ENCODE data around the gene ZIK1. TPM values are rescaled to one million over a fixed set of nuclear protein-coding genes. Genes with fewer than 3 reads are reported as not detected.

ZIK1 gene
- total RNA-seq, 1 donor from 2014 or later, result 9.3 TPM

DNA sequence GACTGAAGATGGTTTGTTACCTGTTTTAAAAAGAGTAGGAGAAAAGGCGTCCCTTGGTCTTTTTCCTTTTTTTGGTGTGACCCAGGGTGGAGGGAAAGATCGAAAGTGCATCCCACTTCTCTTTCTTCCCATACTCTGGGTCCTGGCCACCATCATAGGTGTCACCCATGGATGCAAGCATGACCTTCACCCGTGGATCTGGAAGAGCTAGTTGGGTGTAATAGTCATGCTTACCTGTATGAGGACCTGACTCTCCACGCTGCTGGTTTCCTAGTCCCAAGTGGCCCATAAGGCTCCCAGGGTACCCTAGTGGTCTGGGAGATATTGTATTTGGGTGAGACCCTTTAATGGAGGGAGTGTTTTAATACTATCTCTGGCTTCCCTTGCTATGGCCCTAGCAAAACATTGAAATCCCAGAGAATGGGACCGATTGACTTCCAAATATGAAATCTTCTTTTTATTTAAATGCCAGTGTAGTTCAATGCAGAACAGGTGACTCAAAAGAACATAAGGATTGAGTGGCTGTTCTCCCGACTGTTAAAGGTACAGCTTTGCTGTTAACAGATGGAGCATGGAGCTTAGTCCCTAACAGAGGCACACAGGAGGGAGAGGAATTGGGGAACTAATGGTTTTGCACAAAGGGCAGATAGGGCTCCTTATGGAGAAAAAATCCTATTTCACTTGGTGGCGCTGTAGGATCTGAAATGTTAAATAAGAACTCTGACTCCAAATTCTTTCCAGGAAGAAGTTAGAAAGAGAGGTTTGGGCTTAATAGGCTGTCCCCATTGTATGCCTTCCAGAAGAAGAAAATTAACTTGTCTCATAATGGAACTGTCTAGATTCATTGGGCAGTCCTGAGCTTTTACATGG lies 17.3 kb upstream of the ZIK1 start:
- TF ChIP-seq, protein P1, sequence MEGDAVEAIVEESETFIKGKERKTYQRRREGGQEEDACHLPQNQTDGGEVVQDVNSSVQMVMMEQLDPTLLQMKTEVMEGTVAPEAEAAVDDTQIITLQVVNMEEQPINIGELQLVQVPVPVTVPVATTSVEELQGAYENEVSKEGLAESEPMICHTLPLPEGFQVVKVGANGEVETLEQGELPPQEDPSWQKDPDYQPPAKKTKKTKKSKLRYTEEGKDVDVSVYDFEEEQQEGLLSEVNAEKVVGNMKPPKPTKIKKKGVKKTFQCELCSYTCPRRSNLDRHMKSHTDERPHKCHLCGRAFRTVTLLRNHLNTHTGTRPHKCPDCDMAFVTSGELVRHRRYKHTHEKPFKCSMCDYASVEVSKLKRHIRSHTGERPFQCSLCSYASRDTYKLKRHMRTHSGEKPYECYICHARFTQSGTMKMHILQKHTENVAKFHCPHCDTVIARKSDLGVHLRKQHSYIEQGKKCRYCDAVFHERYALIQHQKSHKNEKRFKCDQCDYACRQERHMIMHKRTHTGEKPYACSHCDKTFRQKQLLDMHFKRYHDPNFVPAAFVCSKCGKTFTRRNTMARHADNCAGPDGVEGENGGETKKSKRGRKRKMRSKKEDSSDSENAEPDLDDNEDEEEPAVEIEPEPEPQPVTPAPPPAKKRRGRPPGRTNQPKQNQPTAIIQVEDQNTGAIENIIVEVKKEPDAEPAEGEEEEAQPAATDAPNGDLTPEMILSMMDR (IDR thresholded peaks at IDR 0.05; ENCODE audit: insufficient read depth, low read length, poor library complexity, severe bottlenecking), result no peak
- DNase-seq (ENCODE audit: low read depth), result no peak
- no peaks in the 10 kb centered on the region for H3K27me3 ChIP-seq (ENCODE audit: control insufficient read depth, insufficient read depth, low read length)
- no peaks in the 10 kb centered on the region for H3K36me3 ChIP-seq (ENCODE audit: control insufficient read depth, insufficient read depth, low read length)
- no peak overlapping the region for H3K4me3 ChIP-seq (ENCODE audit: low read depth, low read length)

DNA sequence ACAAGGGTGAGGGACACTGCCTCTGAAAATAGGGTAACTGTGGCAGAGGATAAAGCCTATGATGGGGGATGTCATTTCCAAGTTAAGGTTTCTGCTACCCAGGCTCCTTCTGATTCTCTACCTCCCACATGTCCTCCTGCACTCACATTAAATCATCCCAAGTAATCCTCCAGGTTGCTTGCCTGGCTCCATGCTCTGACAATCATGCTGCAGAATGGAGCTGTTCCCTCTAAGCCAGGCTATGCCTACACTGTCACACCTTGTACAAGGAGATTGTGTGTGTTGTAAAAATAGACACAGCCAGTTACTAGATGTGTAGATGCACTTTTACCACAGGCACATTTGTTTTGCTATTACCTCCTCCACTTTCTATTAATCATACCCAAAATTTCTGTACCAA lies 13.2 kb upstream of the ZIK1 start:
- Histone ChIP-seq H3K36me3 (ENCODE audit: control insufficient read depth, insufficient read depth, low read length) (peaks cover 3% of the 10 kb centered on the region), H3K27me3 (ENCODE audit: control insufficient read depth, insufficient read depth, low read length) (no peaks in the 10 kb centered on the region), H3K4me3 (ENCODE audit: low read depth, low read length) (no peak overlapping the region)
- TF ChIP-seq, protein P1 (IDR thresholded peaks at IDR 0.05; ENCODE audit: insufficient read depth, low read length, poor library complexity, severe bottlenecking), result no peak
- no peak for DNase-seq (ENCODE audit: low read depth)

DNA sequence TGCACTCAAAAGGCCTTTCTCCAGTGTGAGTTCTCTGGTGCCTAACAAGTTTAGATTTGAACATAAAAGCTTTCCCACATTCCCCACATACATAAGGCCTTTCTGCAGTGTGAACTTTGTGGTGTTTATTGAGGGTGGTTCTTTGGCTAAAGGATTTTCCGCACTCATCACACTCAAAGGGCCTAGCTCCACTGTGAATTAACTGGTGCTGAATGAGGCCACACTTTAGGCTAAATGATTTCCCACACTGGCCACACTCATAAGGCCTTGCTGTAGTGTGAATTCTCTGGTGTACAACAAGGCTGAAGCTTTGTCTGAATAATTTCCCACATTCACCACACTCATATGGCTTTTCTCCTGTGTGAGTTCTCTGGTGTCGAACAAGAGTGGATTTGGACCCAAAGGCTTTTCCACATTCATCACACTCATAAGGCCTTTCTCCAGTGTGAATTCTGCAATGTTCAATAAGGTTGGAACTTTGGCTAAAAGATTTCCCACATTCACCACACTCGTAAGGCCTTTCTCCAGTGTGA lies 11.5 kb upstream of the ZIK1 start:
- no peak for DNase-seq (ENCODE audit: low read depth)
- Histone ChIP-seq H3K4me3 (ENCODE audit: low read depth, low read length) (no peak overlapping the region), H3K36me3 (ENCODE audit: control insufficient read depth, insufficient read depth, low read length) (peaks cover 3% of the 10 kb centered on the region), H3K27me3 (ENCODE audit: control insufficient read depth, insufficient read depth, low read length) (no peaks in the 10 kb centered on the region)
- TF ChIP-seq, protein P1 (IDR thresholded peaks at IDR 0.05; ENCODE audit: insufficient read depth, low read length, poor library complexity, severe bottlenecking), result no peak

DNA sequence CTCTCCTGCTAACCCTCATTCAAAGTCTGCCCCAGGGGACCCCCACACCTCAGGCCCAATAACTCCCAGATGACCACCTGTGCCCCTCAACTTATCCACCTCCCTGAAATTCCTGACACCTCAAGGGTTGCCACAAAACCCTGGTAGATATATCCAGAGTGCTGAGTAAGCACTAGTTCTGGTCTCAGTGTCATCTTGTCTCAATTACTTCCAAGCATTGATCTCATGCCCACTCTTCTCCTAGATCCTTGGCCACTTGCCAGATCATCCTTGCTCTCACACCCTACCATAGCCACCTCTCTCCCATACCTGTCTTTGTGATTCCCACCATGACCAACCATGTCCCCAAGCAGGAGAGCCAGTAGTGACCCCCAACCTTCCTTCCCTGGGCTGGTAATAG lies 7.3 kb upstream of the ZIK1 start:
- H3K36me3 ChIP-seq (ENCODE audit: control insufficient read depth, insufficient read depth, low read length), result peaks cover 3% of the 10 kb centered on the region
- no peaks in the 10 kb centered on the region for H3K27me3 ChIP-seq (ENCODE audit: control insufficient read depth, insufficient read depth, low read length)
- TF ChIP-seq, protein P1 (IDR thresholded peaks at IDR 0.05; ENCODE audit: insufficient read depth, low read length, poor library complexity, severe bottlenecking), result no peak
- H3K4me3 ChIP-seq (ENCODE audit: low read depth, low read length), result no peak overlapping the region
- no peak for DNase-seq (ENCODE audit: low read depth)

DNA sequence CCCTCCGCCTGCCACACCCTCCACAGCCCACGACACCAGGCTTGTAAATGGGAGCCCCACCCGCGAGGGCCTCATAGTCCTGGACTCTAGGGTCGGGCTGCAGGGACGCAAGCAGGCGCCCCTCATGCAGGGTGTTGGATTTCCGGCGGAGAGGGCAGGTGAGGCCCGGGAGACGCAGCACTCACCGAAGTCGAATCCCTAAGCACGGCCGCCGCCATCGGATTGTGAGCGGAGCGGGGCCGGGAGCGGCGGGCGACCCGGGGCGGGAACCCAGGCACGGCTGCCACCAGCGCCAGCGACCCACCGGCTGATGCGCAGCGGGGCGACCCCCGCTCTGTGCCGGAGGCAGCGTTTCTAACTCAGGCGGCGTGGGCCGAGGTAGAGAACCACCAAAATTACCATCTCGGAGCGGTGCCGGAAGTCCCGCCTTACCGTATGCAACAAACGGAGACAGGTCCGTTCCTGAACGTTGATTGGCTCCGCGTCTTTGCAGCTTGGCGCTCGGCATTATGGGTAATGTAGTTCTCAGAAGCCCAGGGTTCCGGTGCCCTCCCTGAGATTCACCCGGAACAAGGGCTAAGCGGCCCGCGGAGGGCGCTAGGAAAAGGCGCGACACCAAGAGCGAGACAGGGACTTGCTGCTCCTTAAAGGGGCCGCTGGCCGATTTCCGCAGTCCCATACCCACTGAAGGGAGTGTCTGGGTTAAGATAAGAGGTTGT lies 5.3 kb upstream of the ZIK1 start, which contains the start of gene ZNF416:
TSS of gene ZNF416 (minus strand) at position 425 of the 719 bp plus-strand sequence. CDS start at position 218, 207 bp downstream.
- peaks cover 2% of the 10 kb centered on the region for H3K36me3 ChIP-seq (ENCODE audit: control insufficient read depth, insufficient read depth, low read length)
- DNase-seq (ENCODE audit: low read depth), result peak; percentile 94
- H3K27me3 ChIP-seq (ENCODE audit: control insufficient read depth, insufficient read depth, low read length), result no peaks in the 10 kb centered on the region
- peak within 1 kb of the TSS; percentile 90 for H3K4me3 ChIP-seq (ENCODE audit: low read depth, low read length)
- TF ChIP-seq, protein P1 (IDR thresholded peaks at IDR 0.05; ENCODE audit: insufficient read depth, low read length, poor library complexity, severe bottlenecking), result peak; percentile 22

Measured in kidney epithelial cell (primary cell).